ENCODE data around the gene INO80B. TPM values are rescaled to one million over a fixed set of nuclear protein-coding genes. Genes with fewer than 3 reads are reported as not detected.
A peak's percentile ranks its signal among the peaks of the same experiment; 100 is the strongest.
"Not testable (repeated sequence)": the region's sequence is repeated elsewhere in the genome, so short reads cannot be mapped to it uniquely, and the experiment has no call there.

Gene INO80B
- total and polyA plus RNA-seq, 5 experiments from 2014 or later, result 8.1 to 93.8 (median 9.4) TPM

DNA sequence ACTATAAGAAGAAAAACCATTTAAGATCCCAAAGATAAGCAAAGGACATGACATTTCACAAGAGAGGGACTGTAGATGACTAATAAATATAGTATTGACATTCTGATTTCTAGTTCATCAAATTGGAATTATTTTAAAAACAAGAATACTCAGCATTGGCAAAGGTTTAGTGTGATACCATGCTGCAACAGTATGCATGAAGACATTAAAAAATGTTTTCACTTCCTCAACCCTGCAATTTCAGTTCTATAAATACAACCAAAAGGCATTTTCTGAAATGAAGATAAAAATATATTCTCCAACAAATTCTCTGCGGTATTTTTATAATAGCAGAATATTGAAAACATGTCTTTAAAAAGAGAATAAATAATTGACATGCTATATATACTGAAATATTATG, 35.5 kb upstream of the INO80B start:
- Mint-ChIP-seq H3K27ac (peak overlapping the region in 5 of 10 donors; percentile 95 to 100 (median 100)), H3K4me1 (peaks cover 18 to 49% (median 37%) of the 10 kb centered on the region in 4 donors)
- ATAC-seq, result no peak

DNA sequence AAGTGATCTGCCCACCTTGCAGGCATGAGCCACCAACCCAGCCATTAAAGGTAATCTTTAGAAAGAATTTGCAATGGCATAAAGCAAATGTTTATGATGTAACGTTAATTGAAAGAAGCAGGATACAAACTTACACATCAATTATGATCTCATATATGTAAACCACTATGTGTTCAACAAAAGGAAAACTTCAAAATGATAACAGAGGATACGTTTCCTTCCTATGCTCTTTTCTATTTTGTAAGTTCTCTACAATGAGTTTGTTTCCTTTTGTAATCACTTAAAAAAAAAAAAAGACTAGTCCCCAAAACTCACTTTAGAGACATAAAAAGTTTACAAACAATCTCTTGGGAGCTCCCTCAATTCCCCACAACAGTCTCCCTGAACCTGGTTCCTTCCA, 34.9 kb upstream of the INO80B start:
- Mint-ChIP-seq H3K27ac (peak overlapping the region; percentile 93 to 100 (median 99)), H3K4me1 (peaks cover 18 to 49% (median 33%) of the 10 kb centered on the region in 4 donors), H3K27me3 (no peaks in the 10 kb centered on the region), H3K9me3 (no peaks in the 10 kb centered on the region), H3K4me3 (peak overlapping the region; percentile 55 to 100 (median 88)), H3K36me3 (peaks cover 0 to 2% (median 0%) of the 10 kb centered on the region in 3 donors)
- DNase-seq, result peak in 2 of 10 donors; percentile 40 to 55
- no peak for ATAC-seq
- POLR2A ChIA-PET, result interaction anchor here (0.7 to 2.7 kb wide), 4 partner anchors 29 to 80 kb away, joined by 4 to 20 read pairs (median 6); partner anchors contain the start of genes CCDC142 and TTC31

More for the DNA sequence above, 35.5 kb upstream of the INO80B start:
- Mint-ChIP-seq H3K4me3 (no peak overlapping the region), H3K9me3 (no peaks in the 10 kb centered on the region), H3K36me3 (peaks cover 0 to under 1% (median 0%) of the 10 kb centered on the region in 3 donors), H3K27me3 (no peaks in the 10 kb centered on the region)
- DNase-seq, result no peak
- POLR2A ChIA-PET, result no interaction called here

DNA sequence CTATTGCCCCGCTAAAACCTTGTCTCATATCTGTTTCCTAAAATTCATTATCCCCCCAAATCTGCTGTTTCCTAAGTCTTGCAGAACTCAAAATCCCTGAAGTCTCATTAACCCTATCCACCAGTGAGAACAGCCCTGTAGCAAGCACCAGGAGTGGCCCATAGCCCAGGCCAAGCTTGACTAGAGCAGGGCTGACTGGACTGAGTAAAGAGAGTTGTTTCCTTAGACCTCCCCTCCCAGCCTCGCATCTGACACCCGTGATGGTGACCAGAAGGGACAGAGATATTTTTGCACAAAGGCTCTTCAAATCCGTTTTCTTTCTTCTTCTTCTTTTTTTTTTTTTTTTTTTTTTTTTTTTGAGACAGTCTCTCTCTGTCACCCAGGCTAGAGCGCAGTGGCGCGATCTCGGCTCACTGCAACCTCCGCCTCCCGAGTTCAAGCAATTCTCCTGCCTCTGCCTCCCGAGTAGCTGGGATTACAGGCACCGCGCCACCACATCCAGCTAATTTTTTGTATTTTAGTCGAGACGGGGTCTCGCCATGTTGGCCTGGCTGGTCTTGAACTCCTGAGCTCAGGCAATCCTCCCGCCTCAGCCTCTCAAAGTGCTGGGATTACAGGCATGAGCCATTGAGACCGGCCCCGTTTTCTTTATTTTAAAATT, 34.3 kb upstream of the INO80B start:
- H3K4me3 Mint-ChIP-seq, result peak overlapping the region; percentile 96 to 100 (median 99)
- peak overlapping the region; percentile 96 to 100 (median 99) for H3K27ac Mint-ChIP-seq
- ATAC-seq, H3K27me3 Mint-ChIP-seq, H3K9me3 Mint-ChIP-seq, H3K36me3 Mint-ChIP-seq: not testable (repeated sequence)
- H3K4me1 Mint-ChIP-seq, result peaks cover 18 to 47% (median 32%) of the 10 kb centered on the region in 4 donors
- DNase-seq, result peak in 2 of 10 donors; percentile 24 to 59
- POLR2A ChIA-PET, result interaction anchor here (0.6 to 3.0 kb wide), 8 partner anchors 30 to 270 kb away, joined by 4 to 22 read pairs (median 10); partner anchors contain the start of genes CCDC142, INO80B, MRPL53 and TTC31

DNA sequence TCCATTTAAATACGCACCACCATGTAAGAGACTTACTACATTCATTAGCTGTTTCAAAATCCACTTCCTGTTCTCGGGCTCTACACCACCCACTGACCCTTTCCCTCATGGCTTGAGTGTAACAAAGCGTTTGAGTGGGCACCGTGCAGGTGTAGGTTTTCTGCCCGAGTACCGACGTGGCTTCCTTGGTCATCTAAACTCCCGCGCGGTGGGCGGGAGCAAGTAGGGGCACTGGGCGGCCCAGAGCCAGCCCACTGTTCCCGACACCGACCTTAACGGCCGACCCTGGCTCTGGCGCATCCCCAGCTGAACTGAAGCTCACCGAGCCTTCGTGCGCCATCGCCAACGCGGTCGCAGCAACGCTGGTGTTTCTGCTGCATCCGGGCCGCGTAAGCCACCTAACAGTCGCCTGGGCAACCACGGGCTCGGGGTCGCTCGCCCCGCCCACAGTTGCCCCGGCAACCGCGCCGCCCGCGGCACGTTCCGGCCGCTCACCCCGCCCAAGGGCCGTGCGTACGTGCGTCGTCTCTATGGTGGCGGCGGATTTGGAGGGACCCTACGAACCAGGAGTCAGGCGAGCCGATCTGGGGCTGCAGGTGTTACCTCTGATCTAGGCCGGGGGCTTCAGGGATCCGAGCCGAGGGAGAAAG, 33.5 kb upstream of the INO80B start, which contains the start of the genes C2orf81 and WDR54:
Gene C2orf81 (minus strand): TSS at position 399 of the 650 bp plus-strand sequence. CDS start 59 bp downstream, at position 340.
Gene WDR54 (plus strand): TSS at position 510 of the 650 bp plus-strand sequence. CDS start 424 bp downstream, outside the sequence.
- ATAC-seq (peak; percentile 85 to 87), DNase-seq (peak; percentile 90 to 97 (median 96))
- no peaks in the 10 kb centered on the region for H3K27me3 Mint-ChIP-seq
- peak within 1 kb of the TSS; percentile 96 to 100 (median 99) for H3K27ac Mint-ChIP-seq
- POLR2A ChIA-PET, result interaction anchor here (0.6 to 3.0 kb wide), 9 partner anchors 30 to 271 kb away, joined by 3 to 22 read pairs (median 7); partner anchors contain the start of genes AUP1, CCDC142, HTRA2 and INO80B
- H3K9me3 Mint-ChIP-seq, result no peaks in the 10 kb centered on the region
- H3K36me3 Mint-ChIP-seq, result peaks cover 0 to 9% (median 7%) of the 10 kb centered on the region in 3 donors
- H3K4me1 Mint-ChIP-seq, result peaks cover 18 to 40% (median 28%) of the 10 kb centered on the region in 4 donors
- H3K4me3 Mint-ChIP-seq, result peak within 1 kb of the TSS; percentile 96 to 100 (median 99)

DNA sequence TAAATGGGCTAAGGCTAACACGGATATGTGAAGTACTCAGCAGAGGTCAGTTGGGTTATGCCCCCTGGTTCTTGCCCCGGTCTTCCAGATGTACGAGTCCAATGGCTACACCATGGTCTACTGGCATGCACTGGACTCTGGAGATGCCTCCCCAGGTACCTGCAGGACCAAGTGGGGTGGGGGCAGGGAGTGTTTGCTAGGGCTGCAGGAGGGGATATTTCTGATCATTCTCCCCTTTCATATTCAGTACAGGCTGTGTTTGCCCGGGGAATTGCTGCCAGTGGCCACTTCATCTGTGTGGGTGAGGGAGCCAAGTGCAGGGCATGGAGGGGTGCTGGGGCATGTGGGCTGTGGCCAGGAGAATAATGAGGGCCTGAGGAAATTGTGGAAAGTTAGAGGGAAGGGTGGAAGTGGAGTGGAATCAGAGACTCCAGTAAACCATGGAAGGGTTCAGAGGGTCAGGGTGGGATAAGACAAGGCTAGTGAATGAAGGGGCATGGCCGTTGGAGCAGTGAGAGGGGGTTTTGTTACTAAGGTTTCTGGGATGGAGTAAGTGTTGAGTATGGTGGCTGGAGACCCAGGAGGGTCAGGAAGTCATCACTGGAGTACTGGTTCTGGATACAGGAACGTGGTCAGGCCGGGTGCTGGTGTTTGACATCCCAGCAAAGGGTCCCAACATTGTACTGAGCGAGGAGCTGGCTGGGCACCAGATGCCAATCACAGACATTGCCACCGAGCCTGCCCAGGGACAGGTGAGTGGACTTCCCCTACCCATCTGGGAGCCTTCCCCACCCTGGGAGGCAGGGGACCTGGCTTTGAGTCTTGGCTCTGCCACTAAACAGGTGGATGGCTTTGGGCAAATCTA, 31.4 kb upstream of the INO80B start:
- peak overlapping the region; percentile 96 to 100 (median 99) for H3K4me3 Mint-ChIP-seq
- DNase-seq (peak in 1 of 10 donors; percentile 59), ATAC-seq (no peak)
- H3K27ac Mint-ChIP-seq, result peak overlapping the region; percentile 49 to 100 (median 99)
- peaks cover 0 to 13% (median 7%) of the 10 kb centered on the region in 3 donors for H3K36me3 Mint-ChIP-seq
- H3K4me1 Mint-ChIP-seq, result peaks cover 18 to 33% (median 27%) of the 10 kb centered on the region in 4 donors
- H3K27me3 Mint-ChIP-seq, result no peaks in the 10 kb centered on the region
- POLR2A ChIA-PET, result interaction anchor here (3.0 kb wide), 1 partner anchor 32 kb away, joined by 22 read pairs; the partner anchor contains the start of gene INO80B
- H3K9me3 Mint-ChIP-seq, result no peaks in the 10 kb centered on the region

DNA sequence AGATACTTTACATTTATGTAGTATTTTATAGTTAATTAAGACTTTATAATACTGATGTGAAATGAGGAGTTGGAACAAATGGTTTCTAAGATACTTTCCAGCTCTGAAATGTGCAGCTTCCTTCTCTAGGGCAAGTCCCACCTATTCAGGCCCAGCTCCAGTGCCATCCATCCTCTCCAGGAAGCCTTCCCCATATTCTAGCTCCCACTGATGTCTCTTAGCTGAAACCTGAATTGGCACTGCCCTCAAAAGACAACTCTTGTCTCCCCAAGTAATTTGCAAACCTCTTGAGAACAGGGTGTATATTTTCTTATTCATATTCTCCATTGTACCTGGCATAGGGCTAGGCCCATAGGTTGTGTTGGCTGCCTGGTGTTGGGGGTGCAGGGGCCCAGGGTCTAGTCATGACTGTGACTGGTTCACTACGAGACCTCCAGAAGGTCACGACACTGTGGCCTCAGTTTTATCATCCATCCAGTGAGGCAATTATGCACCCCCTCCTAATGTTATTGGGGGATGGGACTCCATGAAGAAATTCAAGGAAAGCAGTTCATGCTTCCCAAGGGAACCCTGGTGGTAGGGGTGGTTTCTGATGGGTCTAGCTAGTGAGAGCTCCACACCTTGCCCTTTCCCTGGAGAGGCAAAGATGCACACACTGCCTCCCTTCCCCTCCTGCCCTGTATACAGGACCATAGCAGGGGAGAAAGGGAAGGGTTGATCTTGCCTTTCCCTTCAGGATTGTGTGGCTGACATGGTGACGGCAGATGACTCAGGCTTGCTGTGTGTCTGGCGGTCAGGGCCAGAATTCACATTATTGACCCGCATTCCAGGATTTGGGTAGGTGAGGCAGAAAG, 30.5 kb upstream of the INO80B start:
- Mint-ChIP-seq H3K9me3 (no peaks in the 10 kb centered on the region), H3K4me3 (peak overlapping the region in 1 of 10 donors; percentile 57)
- POLR2A ChIA-PET, result interaction anchor here (1.1 kb wide), 1 partner anchor 9 kb away, joined by 3 read pairs; no protein-coding TSS in a partner anchor

DNA sequence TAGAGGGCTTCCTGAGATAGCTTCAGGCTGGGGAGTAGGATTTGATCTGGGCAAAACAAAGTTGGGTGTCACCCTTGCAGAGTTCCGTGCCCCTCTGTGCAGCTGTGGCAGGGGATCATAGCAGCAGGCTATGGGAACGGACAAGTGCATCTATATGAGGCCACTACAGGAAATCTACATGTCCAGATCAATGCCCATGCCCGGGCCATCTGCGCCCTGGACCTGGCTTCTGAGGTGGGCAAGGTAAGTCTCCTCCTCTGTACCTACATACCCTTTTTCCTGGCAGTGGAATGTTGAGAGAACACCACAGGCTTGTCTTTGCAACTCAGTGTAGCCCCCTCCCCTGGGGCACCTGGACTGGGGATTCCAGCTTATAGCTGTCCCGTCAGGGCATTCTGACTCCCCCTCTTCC, 29.9 kb upstream of the INO80B start:
- Mint-ChIP-seq H3K9me3 (no peaks in the 10 kb centered on the region), H3K27ac (no peak overlapping the region), H3K27me3 (no peaks in the 10 kb centered on the region), H3K4me3 (no peak overlapping the region), H3K4me1 (peaks cover 16 to 28% (median 23%) of the 10 kb centered on the region in 4 donors), H3K36me3 (peaks cover 0 to 13% (median 7%) of the 10 kb centered on the region in 3 donors)
- ATAC-seq, result no peak
- DNase-seq, result no peak
- POLR2A ChIA-PET, result interaction anchor here (1.1 kb wide), 1 partner anchor 10 kb away, joined by 3 read pairs; no protein-coding TSS in a partner anchor

More for the DNA sequence above, 30.5 kb upstream of the INO80B start:
- Mint-ChIP-seq H3K4me1 (peaks cover 18 to 30% (median 27%) of the 10 kb centered on the region in 4 donors), H3K27me3 (no peaks in the 10 kb centered on the region), H3K27ac (peak overlapping the region in 2 of 10 donors; percentile 51 to 76), H3K36me3 (peaks cover 0 to 13% (median 7%) of the 10 kb centered on the region in 3 donors)
- no peak for ATAC-seq
- DNase-seq, result no peak

DNA sequence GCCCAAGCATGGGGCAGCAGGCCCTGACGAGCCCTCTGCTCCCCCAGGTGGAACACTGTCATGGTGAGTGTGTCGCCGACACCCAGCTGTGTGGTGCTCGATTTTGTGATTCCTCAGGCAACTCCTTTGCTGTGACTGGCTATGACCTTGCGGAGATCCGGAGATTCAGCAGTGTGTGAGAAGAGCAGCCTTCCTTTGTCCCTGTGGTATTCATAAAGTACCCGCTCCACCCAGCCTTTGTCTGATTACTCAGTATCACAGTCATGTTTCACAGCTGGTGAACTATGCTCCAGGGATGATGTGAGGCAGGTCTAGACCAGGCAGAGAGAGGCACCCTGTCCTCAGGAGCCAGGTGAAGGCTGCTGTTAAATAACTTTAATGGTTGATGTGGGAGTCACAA, 29.4 kb upstream of the INO80B start:
- no peaks in the 10 kb centered on the region for H3K27me3 Mint-ChIP-seq
- no peak overlapping the region for H3K27ac Mint-ChIP-seq
- ATAC-seq (no peak), DNase-seq (no peak)
- no peak overlapping the region for H3K4me3 Mint-ChIP-seq
- no peaks in the 10 kb centered on the region for H3K9me3 Mint-ChIP-seq
- POLR2A ChIA-PET, result interaction anchor here (1.1 kb wide), 1 partner anchor 10 kb away, joined by 3 read pairs; no protein-coding TSS in a partner anchor
- peaks cover 11 to 23% (median 17%) of the 10 kb centered on the region in 4 donors for H3K4me1 Mint-ChIP-seq
- H3K36me3 Mint-ChIP-seq, result peaks cover 0 to 13% (median 7%) of the 10 kb centered on the region in 3 donors

DNA sequence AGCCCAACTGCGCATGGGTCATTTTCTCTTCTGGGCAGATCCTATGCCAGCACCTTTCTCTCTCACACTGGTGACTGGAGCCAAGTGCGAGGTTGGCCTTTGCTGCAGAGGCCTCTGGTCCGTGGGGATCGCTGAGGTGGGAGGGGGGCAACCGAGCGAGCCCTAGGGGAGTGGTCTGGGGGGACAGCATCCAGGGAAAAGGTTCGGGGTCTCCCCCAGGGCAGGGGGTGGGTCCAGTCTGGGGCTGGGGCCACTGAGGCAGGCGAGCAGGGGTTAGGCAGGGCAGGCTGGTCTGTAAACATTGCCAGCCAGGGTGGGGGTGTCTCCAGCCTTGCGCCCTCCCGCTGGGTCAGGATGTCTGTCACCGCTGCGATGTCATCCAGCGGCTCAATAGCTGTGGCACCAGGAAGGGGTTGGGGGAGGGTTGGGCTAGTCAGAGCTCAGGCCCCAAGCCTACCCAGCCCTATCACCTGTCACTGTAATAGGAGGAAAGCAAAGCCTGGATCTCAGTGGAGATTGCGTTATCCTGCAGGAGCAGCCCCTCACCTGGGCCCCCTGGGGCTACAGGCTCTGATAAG, 28.6 kb upstream of the INO80B start:
- Mint-ChIP-seq H3K27ac (no peak overlapping the region), H3K9me3 (no peaks in the 10 kb centered on the region), H3K4me1 (peaks cover 8 to 16% (median 13%) of the 10 kb centered on the region in 4 donors), H3K27me3 (no peaks in the 10 kb centered on the region), H3K4me3 (no peak overlapping the region), H3K36me3 (peaks cover 0 to 13% (median 7%) of the 10 kb centered on the region in 3 donors)
- POLR2A ChIA-PET, result no interaction called here
- ATAC-seq (no peak), DNase-seq (no peak)

DNA sequence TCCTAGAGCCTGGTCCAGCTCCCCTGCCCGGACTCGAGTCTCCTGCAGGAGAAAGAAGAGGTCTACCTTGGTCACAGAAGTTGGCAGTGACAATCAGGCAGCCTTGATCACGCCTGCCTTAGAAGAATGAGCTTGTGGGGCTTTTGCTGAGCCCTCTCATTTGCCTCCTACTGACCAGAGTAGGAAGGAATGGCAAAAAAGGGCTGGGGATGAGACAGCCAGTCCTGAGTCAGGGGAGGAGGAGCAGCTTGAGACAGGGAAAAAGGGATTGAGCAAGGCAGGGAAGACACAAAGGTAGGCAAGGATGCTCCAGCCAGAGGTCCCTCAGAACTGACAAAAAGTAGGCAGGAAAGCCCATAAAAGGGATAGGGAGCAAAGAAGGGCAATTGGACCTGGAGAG, 27.3 kb upstream of the INO80B start:
- Mint-ChIP-seq H3K4me3 (no peak overlapping the region), H3K27me3 (no peaks in the 10 kb centered on the region), H3K27ac (peak overlapping the region in 5 of 10 donors; percentile 12 to 83 (median 61)), H3K36me3 (peaks cover 0 to 13% (median 7%) of the 10 kb centered on the region in 3 donors), H3K4me1 (peaks cover 4 to 6% (median 5%) of the 10 kb centered on the region in 4 donors), H3K9me3 (no peaks in the 10 kb centered on the region)
- ATAC-seq, result no peak
- DNase-seq, result no peak
- POLR2A ChIA-PET, result no interaction called here

DNA sequence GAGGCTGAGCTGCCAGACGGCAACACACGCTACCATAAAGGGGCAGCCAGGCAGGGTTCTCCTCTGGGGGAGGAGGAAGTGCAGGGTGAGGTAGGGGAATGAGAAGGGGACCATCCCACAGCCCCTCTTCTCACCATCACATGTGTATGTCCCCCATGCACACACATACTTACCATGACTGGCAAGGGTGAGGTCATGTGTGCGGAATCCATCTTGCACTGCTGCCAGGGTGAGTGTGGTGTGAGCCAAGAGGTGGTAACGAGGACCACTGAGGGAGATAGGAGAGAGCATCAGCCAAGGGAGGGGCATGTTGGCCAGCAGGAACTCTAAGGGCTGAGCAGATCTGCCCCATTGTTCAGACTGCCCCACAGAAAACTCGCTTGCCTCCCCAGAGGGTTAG, 26.2 kb upstream of the INO80B start:
- no peaks in the 10 kb centered on the region for H3K27me3 Mint-ChIP-seq
- DNase-seq (no peak), ATAC-seq (no peak)
- POLR2A ChIA-PET, result no interaction called here
- H3K36me3 Mint-ChIP-seq, result peaks cover 0 to 13% (median 7%) of the 10 kb centered on the region in 3 donors
- no peaks in the 10 kb centered on the region for H3K9me3 Mint-ChIP-seq
- H3K4me3 Mint-ChIP-seq, result no peak overlapping the region
- H3K27ac Mint-ChIP-seq, result peak overlapping the region in 1 of 10 donors; percentile 74
- H3K4me1 Mint-ChIP-seq, result no peaks in the 10 kb centered on the region
